Measurements from ENCODE around the gene ADCYAP1R1. TPM values are rescaled to one million over a fixed set of nuclear protein-coding genes. Genes with fewer than 3 reads are reported as not detected.

The ADCYAP1R1 gene
- total RNA-seq, 1 experiment from 2014 or later = not detected

DNA sequence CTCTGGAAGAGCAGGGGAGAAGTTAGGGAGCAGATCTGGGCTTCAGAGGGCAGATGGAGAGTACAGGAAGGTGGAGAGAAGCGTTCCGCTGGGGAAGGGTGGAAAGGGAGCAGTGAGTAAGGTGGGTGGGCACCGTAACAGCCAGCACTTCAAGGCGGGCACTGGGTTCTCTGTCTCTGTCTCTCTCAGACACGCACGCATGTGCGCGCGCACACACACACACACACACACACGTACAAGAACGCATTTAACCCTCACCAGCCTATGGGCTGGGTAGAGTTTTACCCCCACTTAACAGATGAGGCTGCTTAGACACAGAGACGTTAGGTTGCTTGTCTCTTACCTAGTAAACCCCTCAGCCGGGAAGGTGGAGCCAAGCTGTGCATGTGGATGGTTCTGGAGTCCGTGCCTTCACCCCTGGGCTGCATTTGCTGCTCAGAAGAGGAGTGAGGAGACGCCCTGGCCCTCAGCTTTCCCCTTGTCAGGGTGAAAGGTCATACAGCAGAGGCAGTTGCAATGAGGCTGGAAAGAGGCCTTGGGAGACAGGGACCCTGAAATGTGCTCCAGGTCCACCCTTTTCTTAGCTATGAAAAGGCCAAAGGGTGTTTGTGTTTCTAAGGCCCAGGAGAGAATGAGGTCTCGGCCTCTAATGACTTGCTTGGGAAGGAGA lies 16.0 kb downstream of the ADCYAP1R1 start:
- DNase-seq (ENCODE audit: low read depth) = no peak

GRCh38 chr7:31069860-31070555 lies 17.9 kb downstream of the ADCYAP1R1 start:
- no peak for DNase-seq (ENCODE audit: low read depth)

DNA sequence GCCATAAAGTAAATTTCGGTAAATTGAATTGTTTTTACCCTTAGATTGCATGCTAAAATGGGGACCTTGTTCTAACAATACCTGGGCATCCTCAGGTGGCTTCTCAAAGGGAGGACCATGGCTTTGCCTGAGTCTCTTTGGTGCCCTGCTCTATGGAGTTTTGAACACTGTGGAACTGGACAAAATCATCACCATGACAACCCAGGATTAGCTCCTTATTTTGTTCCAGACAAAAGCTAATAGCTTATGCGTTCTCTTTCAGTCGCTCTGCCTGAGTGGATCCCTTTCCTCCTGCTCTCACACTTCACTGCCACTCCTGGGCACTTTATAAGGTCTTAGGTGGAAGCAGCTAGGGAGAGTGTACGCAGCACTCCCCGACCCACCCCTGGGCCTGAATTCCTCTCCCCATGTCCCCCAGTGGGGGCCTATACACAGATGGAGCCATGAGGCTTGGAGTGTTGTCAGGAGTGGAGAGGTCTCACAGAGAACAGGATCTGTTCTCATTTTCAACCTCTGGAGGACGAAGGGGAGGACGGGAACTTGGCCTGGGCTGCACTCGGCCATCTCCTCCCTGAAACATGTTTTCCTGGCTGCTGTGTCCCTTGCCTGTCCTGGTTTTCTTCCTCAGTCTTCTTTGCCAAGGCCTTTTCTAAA lies 19.0 kb downstream of the ADCYAP1R1 start:
- no peak for DNase-seq (ENCODE audit: low read depth)

GRCh38 chr7:31071645-31072029 lies 19.5 kb downstream of the ADCYAP1R1 start:
- no peak for DNase-seq (ENCODE audit: low read depth)

- DNase-seq (ENCODE audit: low read depth) = no peak
Observed at GRCh38 chr7:31073326-31074119, 21.4 kb downstream of the ADCYAP1R1 start.

- peak; percentile 65 for DNase-seq (ENCODE audit: low read depth)
Observed at GRCh38 chr7:31074120-31074383, 21.9 kb downstream of the ADCYAP1R1 start.

DNA sequence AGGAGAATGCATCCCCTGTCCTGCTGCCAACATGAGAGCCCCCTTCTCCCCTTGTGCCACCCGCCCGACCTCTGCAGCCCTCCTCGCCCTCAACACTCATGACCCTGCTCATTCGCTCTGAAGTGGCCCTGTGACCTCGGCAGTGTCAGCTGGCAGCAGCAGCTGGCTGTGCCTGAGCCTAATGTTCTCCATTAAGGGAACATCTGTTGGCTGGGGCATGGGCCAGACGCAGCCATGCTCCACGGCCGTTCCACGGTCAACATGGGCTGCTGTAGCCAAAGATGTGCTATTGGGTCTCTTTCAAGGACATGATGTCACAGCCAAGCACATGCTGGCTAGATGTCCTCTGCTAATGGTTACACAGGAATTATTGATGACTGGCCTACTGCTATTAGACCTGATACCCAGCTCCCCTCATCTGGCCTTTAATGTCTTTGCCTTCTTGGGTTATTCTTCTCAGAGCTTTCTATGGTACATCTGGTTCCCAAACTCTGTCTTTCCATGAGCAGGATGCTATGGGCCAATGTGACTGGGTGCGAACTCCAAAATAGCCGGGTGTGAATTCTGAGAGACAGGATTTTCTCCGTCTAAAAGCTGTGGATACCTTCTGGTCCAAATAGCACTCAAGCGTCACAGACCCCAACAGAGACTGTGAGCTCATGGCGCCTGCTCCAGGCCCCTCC lies 22.4 kb downstream of the ADCYAP1R1 start:
- DNase-seq (ENCODE audit: low read depth) = no peak

DNA sequence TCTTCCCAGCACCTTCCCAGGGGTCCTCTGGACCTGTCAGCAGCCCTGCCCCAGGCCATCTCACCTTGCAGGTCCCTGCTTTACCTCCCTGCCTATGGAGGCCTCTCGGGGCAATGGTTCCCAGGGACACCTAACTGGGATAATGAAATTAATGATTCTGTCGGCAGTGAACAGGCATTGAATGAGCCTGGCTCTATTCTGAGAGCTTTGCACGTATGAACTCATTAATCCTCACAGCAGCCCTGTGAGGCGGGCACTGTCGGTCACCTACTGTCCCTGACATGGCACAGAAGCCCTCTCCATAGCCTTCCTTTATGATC lies 22.9 kb downstream of the ADCYAP1R1 start:
- DNase-seq (ENCODE audit: low read depth) = no peak

DNA sequence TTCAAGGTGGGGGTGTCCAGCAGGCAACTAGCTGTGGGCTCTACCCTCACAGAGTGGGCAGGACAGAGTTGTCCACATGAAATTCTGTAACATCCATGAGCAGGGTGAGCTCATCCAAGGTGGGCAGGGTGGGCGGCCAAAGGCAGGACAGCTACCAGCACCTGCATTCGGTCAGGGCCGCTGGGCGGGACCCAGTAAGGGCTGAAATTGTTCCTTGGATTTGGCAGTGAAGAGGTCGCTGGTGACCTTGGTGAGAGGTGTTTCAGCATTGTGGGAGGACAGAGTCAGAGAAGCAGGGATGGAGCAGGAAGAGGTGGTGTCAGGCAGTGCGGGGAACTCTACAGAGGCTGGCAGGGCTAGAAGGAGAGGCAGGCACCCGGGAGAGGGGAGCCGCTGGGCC lies 23.9 kb downstream of the ADCYAP1R1 start:
- no peak for DNase-seq (ENCODE audit: low read depth)

DNA sequence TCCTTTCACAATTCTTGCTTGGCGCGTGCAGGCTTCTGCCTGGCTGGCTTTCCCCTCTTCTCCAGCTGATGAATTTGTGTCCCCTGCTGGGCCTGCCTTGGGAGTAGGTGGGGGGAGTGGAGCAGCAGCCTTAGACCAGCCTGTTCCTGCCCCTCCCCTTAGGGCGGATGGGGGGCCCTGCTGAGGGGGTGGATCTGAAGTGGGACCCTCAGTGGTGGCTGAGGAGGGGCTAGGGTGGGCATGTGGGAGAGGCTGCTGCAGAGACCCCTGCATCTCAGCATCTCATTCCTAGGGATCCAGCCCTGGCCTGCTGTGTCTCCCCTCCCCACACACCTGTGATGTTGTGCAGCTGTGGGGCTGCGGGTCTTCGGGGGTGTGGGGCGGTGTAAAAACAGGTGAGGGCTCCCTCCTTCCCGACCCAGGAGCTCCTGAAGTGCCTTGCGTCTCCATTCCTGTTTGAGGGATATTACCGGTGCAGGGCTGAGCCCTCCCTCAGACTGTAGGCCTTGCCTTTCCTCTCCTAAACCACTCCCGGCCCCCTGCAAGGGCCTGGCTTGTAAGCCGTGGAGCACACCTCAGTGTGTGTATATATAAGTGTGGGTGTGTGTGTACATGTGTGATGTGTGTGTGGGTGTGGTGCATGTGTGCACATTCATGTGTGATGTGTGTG lies 24.7 kb downstream of the ADCYAP1R1 start:
- no peak for DNase-seq (ENCODE audit: low read depth)

DNA sequence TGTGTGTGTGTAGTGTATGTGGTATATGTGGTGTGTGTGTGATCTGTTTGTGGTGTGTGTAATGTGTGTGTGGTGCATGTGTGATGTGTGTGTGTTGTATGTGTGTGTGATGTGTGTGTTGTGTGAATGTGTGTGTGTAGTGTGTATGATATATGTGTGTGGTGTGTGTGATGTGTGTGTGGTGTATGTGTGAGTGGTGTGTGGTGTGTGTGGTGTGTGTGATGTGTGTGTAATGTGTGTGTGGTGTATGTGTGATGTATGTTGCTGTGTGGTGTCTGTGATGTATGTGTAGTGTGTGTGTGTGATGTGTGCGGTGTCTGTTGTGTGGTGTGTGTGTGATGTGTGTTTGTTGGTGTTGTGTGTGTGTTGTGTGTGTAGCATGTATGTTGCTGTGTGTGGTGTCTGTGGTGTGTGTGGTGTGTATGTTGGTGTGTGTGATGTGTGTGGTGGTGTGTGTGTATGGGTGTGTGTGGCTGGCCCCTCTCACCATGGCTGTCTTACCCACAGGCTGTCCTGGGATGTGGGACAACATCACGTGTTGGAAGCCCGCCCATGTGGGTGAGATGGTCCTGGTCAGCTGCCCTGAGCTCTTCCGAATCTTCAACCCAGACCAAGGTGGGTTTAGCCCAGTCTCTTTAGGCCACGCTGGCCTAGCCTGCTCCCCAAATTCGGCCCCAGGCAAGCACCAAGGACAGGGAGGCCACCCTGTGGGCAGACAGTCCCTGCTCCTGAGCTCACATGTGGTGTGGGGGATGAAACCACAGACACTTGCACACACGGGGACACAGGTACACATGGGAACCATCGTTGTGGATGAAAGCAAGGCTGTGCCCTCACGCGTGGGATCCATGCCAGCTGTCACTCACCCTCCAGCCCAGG lies 25.6 kb downstream of the ADCYAP1R1 start:
- DNase-seq (ENCODE audit: low read depth) = no peak

DNA sequence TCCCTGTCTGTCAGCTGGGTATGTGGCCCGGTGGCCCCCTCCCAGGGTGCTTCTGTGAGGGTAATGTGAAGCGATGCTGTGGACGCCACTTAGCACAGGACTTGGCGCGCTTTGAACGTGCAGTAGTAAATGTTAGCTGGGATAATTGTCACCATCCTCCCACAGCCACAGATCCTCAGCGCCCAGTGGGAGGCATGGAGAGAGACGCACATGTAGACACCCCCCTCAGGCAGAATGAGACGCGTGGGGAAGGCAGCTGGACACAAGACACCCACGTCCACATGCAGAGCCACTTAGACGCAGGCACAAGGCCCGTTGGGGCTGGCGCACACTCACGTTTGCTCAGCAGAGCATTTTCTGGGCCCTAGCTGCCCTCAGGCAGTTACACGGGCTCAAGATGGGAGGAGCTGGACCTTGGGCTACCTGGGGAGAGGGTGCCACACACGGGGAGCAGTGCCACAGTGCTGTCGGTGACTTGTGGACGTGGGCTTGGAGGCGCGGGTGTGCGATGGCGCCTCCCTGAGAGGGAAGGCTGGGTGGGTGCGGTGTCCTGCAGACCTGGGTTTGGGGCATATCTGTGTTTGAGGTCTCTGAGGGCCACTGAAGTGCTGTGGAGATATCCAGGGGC lies 26.4 kb downstream of the ADCYAP1R1 start:
- no peak for DNase-seq (ENCODE audit: low read depth)

- no peak for DNase-seq (ENCODE audit: low read depth)
Observed at GRCh38 chr7:31079126-31079823, 27.2 kb downstream of the ADCYAP1R1 start.

DNA sequence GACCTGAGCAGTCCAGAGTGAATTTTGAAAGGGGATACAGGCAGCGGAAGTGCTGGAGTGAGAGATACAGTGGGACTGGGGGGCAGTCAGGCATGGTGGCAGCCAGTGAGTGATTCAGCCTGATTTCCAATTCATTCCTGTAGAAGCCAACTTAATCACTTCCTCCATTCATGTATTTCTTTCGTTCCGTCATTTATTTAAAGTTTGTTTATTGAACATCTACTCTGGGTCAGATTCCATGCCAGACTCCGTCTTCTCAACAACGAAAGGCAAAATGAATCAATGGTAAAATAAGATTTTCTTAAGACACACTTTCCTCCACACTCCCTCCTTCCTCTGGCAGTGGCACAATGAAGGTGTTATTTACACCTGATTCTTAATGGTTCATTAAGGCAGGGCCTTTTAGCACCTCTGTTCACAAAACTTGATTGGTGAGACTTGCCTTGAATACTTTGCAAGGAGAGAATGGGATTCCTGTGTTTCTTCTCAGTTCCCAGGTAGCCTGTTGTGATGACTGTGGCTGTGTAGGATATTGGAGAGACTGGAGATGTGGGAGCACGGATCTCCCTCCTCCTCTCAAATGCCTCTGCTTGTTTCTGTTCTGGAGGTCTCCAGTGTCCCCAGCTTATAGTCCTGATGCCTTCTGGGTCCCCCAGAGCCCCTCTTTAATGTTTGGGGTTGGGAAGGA lies 27.9 kb downstream of the ADCYAP1R1 start:
- DNase-seq (ENCODE audit: low read depth) = no peak

- no peak for DNase-seq (ENCODE audit: low read depth)
Observed at GRCh38 chr7:31080763-31081162, 28.7 kb downstream of the ADCYAP1R1 start.

GRCh38 chr7:31082017-31082416 lies 29.9 kb downstream of the ADCYAP1R1 start:
- DNase-seq (ENCODE audit: low read depth) = no peak

- DNase-seq (ENCODE audit: low read depth) = no peak
Observed at GRCh38 chr7:31082447-31082846, 30.3 kb downstream of the ADCYAP1R1 start.

GRCh38 chr7:31083210-31083786 lies 31.2 kb downstream of the ADCYAP1R1 start:
- DNase-seq (ENCODE audit: low read depth) = peak; percentile 67
